ENCODE results near the gene RNF169.

The RNF169 gene

DNA sequence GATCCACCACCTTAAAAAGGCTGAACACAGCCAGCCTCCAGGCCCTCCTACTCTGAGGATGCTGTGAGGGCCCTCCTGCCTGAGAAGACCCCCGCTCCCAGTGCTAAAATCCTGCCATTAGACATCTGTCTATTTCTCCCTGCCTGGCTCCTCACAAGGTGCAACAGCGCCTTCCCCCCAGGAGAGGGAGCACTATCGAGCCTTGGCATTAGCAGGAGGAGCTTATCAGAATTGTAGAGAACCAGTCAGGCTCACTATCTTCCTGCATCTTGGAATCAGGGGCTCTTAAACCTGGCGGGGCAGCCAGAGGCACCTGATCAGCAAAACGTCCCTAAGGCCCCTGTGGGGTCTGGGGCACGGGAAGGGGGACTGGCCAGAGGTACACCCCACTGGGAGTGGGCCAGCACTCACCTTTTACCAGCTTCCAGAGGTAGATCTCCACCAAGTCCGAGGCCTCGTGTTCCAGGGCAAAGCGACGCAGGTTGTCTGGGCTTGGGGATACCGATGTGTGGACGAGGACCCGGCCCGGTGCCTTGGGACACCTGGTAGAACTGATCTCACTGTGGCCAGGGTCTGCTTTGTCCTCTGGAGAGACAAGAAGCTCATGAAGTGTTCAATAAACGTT, 46.2 kb upstream of the RNF169 start:
- H3K79me2 ChIP-seq (ENCODE audit: insufficient read depth, low read length), result no peaks in the 10 kb centered on the region
- H2AFZ ChIP-seq (ENCODE audit: low read depth, low read length, severe bottlenecking), result no peak overlapping the region
- no peaks in the 10 kb centered on the region for H3K9me2 ChIP-seq (replicated peaks; ENCODE audit: insufficient read depth, low read length)
- H3F3A ChIP-seq (ENCODE audit: insufficient read depth), result no peaks in the 10 kb centered on the region
- no peaks in the 10 kb centered on the region for H3K36me3 ChIP-seq (ENCODE audit: low read length)
- H3K27ac ChIP-seq (ENCODE audit: low read depth, low read length), result no peak overlapping the region
- TF ChIP-seq, protein P1, sequence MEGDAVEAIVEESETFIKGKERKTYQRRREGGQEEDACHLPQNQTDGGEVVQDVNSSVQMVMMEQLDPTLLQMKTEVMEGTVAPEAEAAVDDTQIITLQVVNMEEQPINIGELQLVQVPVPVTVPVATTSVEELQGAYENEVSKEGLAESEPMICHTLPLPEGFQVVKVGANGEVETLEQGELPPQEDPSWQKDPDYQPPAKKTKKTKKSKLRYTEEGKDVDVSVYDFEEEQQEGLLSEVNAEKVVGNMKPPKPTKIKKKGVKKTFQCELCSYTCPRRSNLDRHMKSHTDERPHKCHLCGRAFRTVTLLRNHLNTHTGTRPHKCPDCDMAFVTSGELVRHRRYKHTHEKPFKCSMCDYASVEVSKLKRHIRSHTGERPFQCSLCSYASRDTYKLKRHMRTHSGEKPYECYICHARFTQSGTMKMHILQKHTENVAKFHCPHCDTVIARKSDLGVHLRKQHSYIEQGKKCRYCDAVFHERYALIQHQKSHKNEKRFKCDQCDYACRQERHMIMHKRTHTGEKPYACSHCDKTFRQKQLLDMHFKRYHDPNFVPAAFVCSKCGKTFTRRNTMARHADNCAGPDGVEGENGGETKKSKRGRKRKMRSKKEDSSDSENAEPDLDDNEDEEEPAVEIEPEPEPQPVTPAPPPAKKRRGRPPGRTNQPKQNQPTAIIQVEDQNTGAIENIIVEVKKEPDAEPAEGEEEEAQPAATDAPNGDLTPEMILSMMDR (IDR thresholded peaks at IDR 0.05; ENCODE audit: insufficient read depth, low read length, poor library complexity, severe bottlenecking), result peak; percentile 86
- TF ChIP-seq EZH2phosphoT487 (conservative IDR thresholded peaks at IDR 0.05; ENCODE audit: low read length), result no peak
- H3K4me3 ChIP-seq (ENCODE audit: insufficient read depth, low read length, poor library complexity, severe bottlenecking), result no peak overlapping the region
- H3K9me3 ChIP-seq (ENCODE audit: insufficient read depth, low read length), result no peaks in the 10 kb centered on the region
- H3K27me3 ChIP-seq (ENCODE audit: low read length), result no peaks in the 10 kb centered on the region
- H4K20me1 ChIP-seq (ENCODE audit: low read depth, low read length), result no peaks in the 10 kb centered on the region
- H3K4me2 ChIP-seq (ENCODE audit: low read depth, low read length, poor library complexity, severe bottlenecking), result no peak overlapping the region
- H3K9ac ChIP-seq (ENCODE audit: low read length), result no peak overlapping the region

DNA sequence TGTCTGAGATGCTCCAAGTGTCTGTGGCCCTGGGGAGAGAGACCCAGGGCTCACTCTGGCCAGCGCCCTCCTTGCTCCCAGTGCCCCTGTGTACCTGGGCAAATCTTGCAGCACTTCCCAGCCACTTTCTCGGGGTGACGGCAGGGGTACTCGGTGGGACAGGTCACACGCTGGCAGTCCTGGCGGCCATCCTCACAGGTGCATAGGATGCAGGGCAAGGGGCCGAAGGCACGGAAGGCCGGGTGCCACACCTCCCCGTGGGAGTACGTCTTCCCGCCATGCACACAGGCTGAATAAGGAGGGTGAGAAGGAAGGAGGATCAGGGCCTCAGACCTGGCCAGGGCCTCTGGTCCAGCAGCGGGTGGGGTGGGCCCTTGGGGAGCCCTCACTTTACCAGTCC, 45.4 kb upstream of the RNF169 start:
- Histone ChIP-seq H3K4me2 (ENCODE audit: low read depth, low read length, poor library complexity, severe bottlenecking) (no peak overlapping the region), H3K79me2 (ENCODE audit: insufficient read depth, low read length) (no peaks in the 10 kb centered on the region), H3K9me2 (replicated peaks; ENCODE audit: insufficient read depth, low read length) (no peaks in the 10 kb centered on the region), H3K36me3 (ENCODE audit: low read length) (no peaks in the 10 kb centered on the region), H2AFZ (ENCODE audit: low read depth, low read length, severe bottlenecking) (no peak overlapping the region), H3K27ac (ENCODE audit: low read depth, low read length) (no peak overlapping the region), H3K9ac (ENCODE audit: low read length) (no peak overlapping the region), H3K27me3 (ENCODE audit: low read length) (no peaks in the 10 kb centered on the region), H3K9me3 (ENCODE audit: insufficient read depth, low read length) (no peaks in the 10 kb centered on the region), H3F3A (ENCODE audit: insufficient read depth) (no peaks in the 10 kb centered on the region), H3K4me3 (ENCODE audit: insufficient read depth, low read length, poor library complexity, severe bottlenecking) (no peak overlapping the region), H4K20me1 (ENCODE audit: low read depth, low read length) (no peaks in the 10 kb centered on the region)
- TF ChIP-seq, protein P1 (IDR thresholded peaks at IDR 0.05; ENCODE audit: insufficient read depth, low read length, poor library complexity, severe bottlenecking), result no peak
- no peak for TF ChIP-seq EZH2phosphoT487 (conservative IDR thresholded peaks at IDR 0.05; ENCODE audit: low read length)

DNA sequence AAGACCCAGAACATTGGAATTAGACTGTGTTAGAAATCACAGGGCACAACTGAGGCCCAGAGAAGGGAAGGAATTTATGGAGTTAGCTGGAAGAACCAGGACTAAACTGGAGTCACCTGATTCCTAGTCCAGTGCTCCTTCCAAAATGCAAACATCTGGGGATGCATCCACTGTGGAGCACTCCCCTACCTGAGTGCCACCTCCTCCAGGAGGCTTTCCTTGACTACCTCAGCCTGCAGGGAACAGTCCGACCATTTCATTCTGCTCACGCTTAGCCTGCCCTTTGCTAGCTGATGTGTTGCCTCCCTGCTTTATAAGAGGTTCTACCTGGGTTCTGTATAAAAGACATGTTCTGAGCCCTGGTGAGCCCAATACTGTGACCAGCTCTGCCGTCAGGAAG, 41.5 kb upstream of the RNF169 start:
- H3K27ac ChIP-seq (ENCODE audit: low read depth, low read length), result no peak overlapping the region
- no peaks in the 10 kb centered on the region for H3F3A ChIP-seq (ENCODE audit: insufficient read depth)
- H3K9me3 ChIP-seq (ENCODE audit: insufficient read depth, low read length), result no peaks in the 10 kb centered on the region
- H2AFZ ChIP-seq (ENCODE audit: low read depth, low read length, severe bottlenecking), result no peak overlapping the region
- H3K27me3 ChIP-seq (ENCODE audit: low read length), result no peaks in the 10 kb centered on the region
- TF ChIP-seq, protein P1 (IDR thresholded peaks at IDR 0.05; ENCODE audit: insufficient read depth, low read length, poor library complexity, severe bottlenecking), result no peak
- no peak for TF ChIP-seq EZH2phosphoT487 (conservative IDR thresholded peaks at IDR 0.05; ENCODE audit: low read length)
- H3K79me2 ChIP-seq (ENCODE audit: insufficient read depth, low read length), result no peaks in the 10 kb centered on the region
- no peaks in the 10 kb centered on the region for H4K20me1 ChIP-seq (ENCODE audit: low read depth, low read length)
- no peaks in the 10 kb centered on the region for H3K36me3 ChIP-seq (ENCODE audit: low read length)
- no peaks in the 10 kb centered on the region for H3K9me2 ChIP-seq (replicated peaks; ENCODE audit: insufficient read depth, low read length)
- no peak overlapping the region for H3K9ac ChIP-seq (ENCODE audit: low read length)
- H3K4me3 ChIP-seq (ENCODE audit: insufficient read depth, low read length, poor library complexity, severe bottlenecking), result no peak overlapping the region
- H3K4me2 ChIP-seq (ENCODE audit: low read depth, low read length, poor library complexity, severe bottlenecking), result no peak overlapping the region

All from SU-DHL-6 (cell line).